Measurements from ENCODE around the gene SYCE3.

DNA sequence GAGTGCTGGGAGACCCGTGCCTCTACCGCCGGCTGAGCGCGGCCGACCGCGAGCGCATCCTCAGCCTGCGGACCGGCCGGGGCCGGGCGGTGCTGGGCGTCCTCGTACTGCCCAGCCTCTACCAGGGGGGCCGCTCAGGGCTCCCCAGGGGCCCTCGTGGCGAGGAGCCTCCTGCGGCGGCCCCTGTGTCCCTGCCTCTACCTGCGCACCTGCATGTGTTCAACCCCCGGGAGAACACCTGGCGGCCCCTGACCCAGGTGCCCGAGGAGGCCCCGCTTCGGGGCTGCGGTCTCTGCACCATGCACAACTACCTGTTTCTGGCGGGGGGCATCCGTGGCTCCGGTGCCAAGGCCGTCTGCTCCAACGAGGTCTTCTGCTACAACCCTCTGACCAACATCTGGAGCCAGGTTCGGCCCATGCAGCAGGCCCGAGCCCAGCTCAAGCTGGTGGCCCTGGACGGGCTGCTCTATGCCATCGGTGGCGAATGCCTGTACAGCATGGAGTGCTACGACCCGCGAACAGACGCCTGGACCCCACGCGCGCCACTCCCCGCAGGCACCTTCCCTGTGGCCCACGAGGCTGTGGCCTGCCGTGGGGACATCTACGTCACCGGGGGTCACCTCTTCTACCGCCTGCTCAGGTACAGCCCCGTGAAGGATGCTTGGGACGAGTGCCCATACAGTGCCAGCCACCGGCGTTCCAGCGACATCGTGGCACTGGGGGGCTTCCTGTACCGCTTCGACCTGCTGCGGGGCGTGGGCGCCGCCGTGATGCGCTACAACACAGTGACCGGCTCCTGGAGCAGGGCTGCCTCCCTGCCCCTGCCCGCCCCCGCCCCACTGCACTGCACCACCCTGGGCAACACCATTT is 13.6 kb downstream of the SYCE3 start:
- TF ChIP-seq, protein P1, sequence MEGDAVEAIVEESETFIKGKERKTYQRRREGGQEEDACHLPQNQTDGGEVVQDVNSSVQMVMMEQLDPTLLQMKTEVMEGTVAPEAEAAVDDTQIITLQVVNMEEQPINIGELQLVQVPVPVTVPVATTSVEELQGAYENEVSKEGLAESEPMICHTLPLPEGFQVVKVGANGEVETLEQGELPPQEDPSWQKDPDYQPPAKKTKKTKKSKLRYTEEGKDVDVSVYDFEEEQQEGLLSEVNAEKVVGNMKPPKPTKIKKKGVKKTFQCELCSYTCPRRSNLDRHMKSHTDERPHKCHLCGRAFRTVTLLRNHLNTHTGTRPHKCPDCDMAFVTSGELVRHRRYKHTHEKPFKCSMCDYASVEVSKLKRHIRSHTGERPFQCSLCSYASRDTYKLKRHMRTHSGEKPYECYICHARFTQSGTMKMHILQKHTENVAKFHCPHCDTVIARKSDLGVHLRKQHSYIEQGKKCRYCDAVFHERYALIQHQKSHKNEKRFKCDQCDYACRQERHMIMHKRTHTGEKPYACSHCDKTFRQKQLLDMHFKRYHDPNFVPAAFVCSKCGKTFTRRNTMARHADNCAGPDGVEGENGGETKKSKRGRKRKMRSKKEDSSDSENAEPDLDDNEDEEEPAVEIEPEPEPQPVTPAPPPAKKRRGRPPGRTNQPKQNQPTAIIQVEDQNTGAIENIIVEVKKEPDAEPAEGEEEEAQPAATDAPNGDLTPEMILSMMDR (IDR thresholded peaks at IDR 0.05): no peak
- no peak for TF ChIP-seq POLR2A (IDR thresholded peaks at IDR 0.05)
